Measurements from ENCODE around the gene MAP2K5.

The MAP2K5 gene

DNA sequence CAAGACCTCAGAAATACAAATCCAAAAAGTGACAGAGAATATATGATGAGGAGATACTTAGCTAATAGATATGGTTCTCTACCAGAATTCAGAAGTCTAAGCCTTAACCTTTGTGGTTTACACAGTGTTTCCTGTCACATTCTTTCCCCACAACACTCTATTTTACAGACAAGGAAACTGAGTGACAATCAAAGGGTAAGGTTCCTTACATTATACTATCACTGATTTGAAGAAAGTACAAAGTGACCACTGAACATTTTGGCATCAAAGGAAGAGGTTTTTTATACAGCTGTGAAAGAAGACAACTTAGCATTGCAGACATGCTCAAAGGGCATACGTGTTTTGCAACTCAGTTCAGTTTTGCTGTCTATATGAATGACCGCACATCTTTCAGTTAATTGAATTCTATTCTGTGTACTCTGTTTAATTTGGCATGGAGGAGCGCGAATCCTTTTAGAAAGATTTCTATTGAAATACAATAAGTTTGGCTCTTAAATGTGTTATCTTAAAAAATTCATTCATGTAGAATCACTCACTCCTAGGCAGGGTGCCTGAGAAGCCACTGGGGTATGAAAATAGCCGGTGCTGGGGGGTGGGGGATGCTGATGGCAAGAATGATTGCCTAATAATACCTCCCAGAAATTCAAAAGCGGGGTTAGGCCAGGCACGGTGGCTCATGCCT, 216.3 kb downstream of the MAP2K5 start:
- Histone ChIP-seq H3K27ac (ENCODE audit: low read depth, low read length) (no peak overlapping the region), H3K4me1 (ENCODE audit: control insufficient read depth in 1 of 2, insufficient read depth in 2 of 2, low read length in 2 of 2) (peaks cover 8 to 32% of the 10 kb centered on the region in 2 donors), H3K27me3 (ENCODE audit: control insufficient read depth in 1 of 2, insufficient read depth in 2 of 2, low read length in 2 of 2) (no peaks in the 10 kb centered on the region), H3K9me3 (ENCODE audit: control insufficient read depth in 1 of 2, low read length in 2 of 2) (no peaks in the 10 kb centered on the region), H3K9ac (ENCODE audit: low read depth in 1 of 2, low read length in 2 of 2) (no peak overlapping the region), H3K4me3 (ENCODE audit: low read depth in 1 of 2, low read length in 2 of 2) (no peak overlapping the region), H3K36me3 (ENCODE audit: control insufficient read depth in 1 of 2, insufficient read depth in 2 of 2, low read length in 2 of 2) (no peaks in the 10 kb centered on the region)

- Histone ChIP-seq H3K9me3 (ENCODE audit: control insufficient read depth in 1 of 2, low read length in 2 of 2) (no peaks in the 10 kb centered on the region), H3K27me3 (ENCODE audit: control insufficient read depth in 1 of 2, insufficient read depth in 2 of 2, low read length in 2 of 2) (no peaks in the 10 kb centered on the region), H3K4me1 (ENCODE audit: control insufficient read depth in 1 of 2, insufficient read depth in 2 of 2, low read length in 2 of 2) (peaks cover 9 to 34% of the 10 kb centered on the region in 2 donors), H3K36me3 (ENCODE audit: control insufficient read depth in 1 of 2, insufficient read depth in 2 of 2, low read length in 2 of 2) (peaks cover 0 to 4% of the 10 kb centered on the region in 2 donors), H3K27ac (ENCODE audit: low read depth, low read length) (no peak overlapping the region), H3K9ac (ENCODE audit: low read depth in 1 of 2, low read length in 2 of 2) (peak overlapping the region in 1 of 2 donors; percentile 1), H3K4me3 (ENCODE audit: low read depth in 1 of 2, low read length in 2 of 2) (no peak overlapping the region)
These were observed 218.4 kb downstream of the MAP2K5 start for GRCh38 chr15:67760901-67761300.

DNA sequence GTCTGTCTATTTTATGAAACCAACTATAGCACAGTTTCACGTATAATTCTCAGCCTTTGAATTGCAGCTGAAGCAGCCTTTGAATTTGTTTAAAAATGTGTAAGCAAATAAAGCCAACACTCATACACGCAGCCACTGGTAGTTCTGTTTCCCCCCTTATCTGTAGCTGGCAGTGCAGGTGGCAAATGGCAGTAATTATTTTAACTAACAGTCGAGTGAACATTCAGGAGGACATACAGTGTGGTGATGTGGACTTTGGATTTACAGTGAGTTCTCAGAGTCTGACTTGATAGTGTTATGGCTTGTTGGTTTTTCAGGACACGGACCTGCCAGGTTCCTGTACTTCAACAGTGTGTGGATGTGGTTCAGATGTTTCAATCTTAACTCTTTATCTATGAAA, 218.8 kb downstream of the MAP2K5 start:
- no peak overlapping the region for H3K4me3 ChIP-seq (ENCODE audit: low read depth in 1 of 2, low read length in 2 of 2)
- peaks cover 13 to 38% of the 10 kb centered on the region in 2 donors for H3K4me1 ChIP-seq (ENCODE audit: control insufficient read depth in 1 of 2, insufficient read depth in 2 of 2, low read length in 2 of 2)
- no peak overlapping the region for H3K27ac ChIP-seq (ENCODE audit: low read depth, low read length)
- no peaks in the 10 kb centered on the region for H3K9me3 ChIP-seq (ENCODE audit: control insufficient read depth in 1 of 2, low read length in 2 of 2)
- peak overlapping the region in 1 of 2 donors; percentile 1 for H3K9ac ChIP-seq (ENCODE audit: low read depth in 1 of 2, low read length in 2 of 2)
- no peaks in the 10 kb centered on the region for H3K27me3 ChIP-seq (ENCODE audit: control insufficient read depth in 1 of 2, insufficient read depth in 2 of 2, low read length in 2 of 2)
- peaks cover 0 to 4% of the 10 kb centered on the region in 2 donors for H3K36me3 ChIP-seq (ENCODE audit: control insufficient read depth in 1 of 2, insufficient read depth in 2 of 2, low read length in 2 of 2)

GRCh38 chr15:67762610-67763368, 220.3 kb downstream of the MAP2K5 start:
- Histone ChIP-seq H3K4me1 (ENCODE audit: control insufficient read depth in 1 of 2, insufficient read depth in 2 of 2, low read length in 2 of 2) (peaks cover 13 to 41% of the 10 kb centered on the region in 2 donors), H3K27ac (ENCODE audit: low read depth, low read length) (no peak overlapping the region), H3K36me3 (ENCODE audit: control insufficient read depth in 1 of 2, insufficient read depth in 2 of 2, low read length in 2 of 2) (peaks cover 0 to 4% of the 10 kb centered on the region in 2 donors), H3K9ac (ENCODE audit: low read depth in 1 of 2, low read length in 2 of 2) (no peak overlapping the region), H3K27me3 (ENCODE audit: control insufficient read depth in 1 of 2, insufficient read depth in 2 of 2, low read length in 2 of 2) (no peaks in the 10 kb centered on the region), H3K4me3 (ENCODE audit: low read depth in 1 of 2, low read length in 2 of 2) (no peak overlapping the region), H3K9me3 (ENCODE audit: control insufficient read depth in 1 of 2, low read length in 2 of 2) (no peaks in the 10 kb centered on the region)

DNA sequence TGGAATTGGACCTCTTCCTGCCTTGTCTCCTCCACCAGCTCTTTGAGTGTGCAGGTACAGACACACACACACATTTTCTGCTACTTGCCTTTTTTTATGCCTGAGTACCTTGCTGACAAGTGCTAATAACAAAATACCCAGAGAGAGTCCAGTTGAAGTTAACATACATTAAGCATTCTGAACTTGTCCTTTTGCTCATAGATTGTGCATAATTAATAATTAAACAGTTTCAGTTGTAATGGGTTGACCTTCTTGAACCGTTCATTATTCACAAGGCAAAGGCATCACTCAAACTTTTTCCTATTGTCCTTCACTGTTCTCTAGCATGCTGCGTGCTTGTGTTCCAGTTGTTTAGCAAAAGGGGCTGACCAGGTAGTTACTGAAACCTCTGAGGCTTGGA, 223.2 kb downstream of the MAP2K5 start:
- no peaks in the 10 kb centered on the region for H3K27me3 ChIP-seq (ENCODE audit: control insufficient read depth in 1 of 2, insufficient read depth in 2 of 2, low read length in 2 of 2)
- H3K4me1 ChIP-seq (ENCODE audit: control insufficient read depth in 1 of 2, insufficient read depth in 2 of 2, low read length in 2 of 2): peaks cover 11 to 35% of the 10 kb centered on the region in 2 donors
- H3K27ac ChIP-seq (ENCODE audit: low read depth, low read length): no peak overlapping the region
- peaks cover 0 to 4% of the 10 kb centered on the region in 2 donors for H3K36me3 ChIP-seq (ENCODE audit: control insufficient read depth in 1 of 2, insufficient read depth in 2 of 2, low read length in 2 of 2)
- no peak overlapping the region for H3K4me3 ChIP-seq (ENCODE audit: low read depth in 1 of 2, low read length in 2 of 2)
- H3K9ac ChIP-seq (ENCODE audit: low read depth in 1 of 2, low read length in 2 of 2): no peak overlapping the region
- H3K9me3 ChIP-seq (ENCODE audit: control insufficient read depth in 1 of 2, low read length in 2 of 2): no peaks in the 10 kb centered on the region

DNA sequence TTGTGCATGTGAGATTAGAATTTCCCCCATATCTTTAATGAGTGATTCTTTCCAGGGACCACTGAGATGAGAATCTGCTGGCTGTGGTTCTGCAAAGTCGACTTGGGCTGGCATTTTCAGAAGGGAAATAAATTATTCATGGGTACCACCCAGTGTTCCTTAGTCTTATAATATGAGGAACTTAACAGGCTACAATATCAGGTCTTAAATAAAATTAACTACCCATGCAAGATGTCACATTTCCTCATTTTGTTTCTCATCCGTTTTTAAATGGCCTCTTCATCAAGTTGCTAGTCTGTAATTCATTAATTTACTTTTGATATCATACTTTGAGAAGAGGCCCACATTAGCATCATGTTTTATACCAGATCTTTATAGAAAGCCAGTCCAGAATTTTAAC, 224.5 kb downstream of the MAP2K5 start:
- H3K9ac ChIP-seq (ENCODE audit: low read depth in 1 of 2, low read length in 2 of 2): no peak overlapping the region
- H3K9me3 ChIP-seq (ENCODE audit: control insufficient read depth in 1 of 2, low read length in 2 of 2): no peaks in the 10 kb centered on the region

DNA sequence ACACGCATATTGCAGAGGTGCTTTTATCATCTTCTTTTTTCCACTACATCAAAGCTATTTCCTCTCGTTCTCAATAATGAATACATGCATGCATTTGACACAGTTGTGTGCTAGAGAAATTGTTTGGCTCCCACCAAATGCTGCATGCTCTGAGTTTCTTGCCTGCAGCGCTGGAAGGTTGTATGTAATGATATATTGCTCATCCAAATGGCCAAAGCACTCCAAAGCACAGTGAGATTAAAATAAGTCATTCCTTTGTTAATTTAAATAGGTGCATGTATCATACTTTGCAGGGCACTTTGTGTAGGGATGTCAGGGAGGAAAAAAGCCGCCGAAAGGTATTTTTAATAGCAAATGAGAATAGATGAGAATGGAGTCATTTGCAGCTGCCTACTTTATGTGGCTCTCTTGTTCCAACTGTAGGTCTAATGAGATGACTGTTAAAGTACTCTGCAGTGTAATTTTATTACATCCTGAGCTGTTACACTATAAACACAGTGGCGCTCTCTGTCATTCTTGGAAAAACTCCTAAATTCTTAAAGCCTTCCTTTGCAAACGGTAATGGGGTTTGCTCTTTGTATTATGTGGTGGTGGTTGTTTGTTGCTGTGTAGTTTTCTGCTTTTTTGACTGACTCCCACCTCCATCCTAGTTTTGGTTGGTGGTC, 225.9 kb downstream of the MAP2K5 start:
- peaks cover 0 to 4% of the 10 kb centered on the region in 2 donors for H3K36me3 ChIP-seq (ENCODE audit: control insufficient read depth in 1 of 2, insufficient read depth in 2 of 2, low read length in 2 of 2)
- no peak overlapping the region for H3K4me3 ChIP-seq (ENCODE audit: low read depth in 1 of 2, low read length in 2 of 2)

More for the DNA sequence above, 224.5 kb downstream of the MAP2K5 start:
- Histone ChIP-seq H3K36me3 (ENCODE audit: control insufficient read depth in 1 of 2, insufficient read depth in 2 of 2, low read length in 2 of 2) (peaks cover 0 to 4% of the 10 kb centered on the region in 2 donors), H3K4me1 (ENCODE audit: control insufficient read depth in 1 of 2, insufficient read depth in 2 of 2, low read length in 2 of 2) (peaks cover 5 to 23% of the 10 kb centered on the region in 2 donors), H3K27me3 (ENCODE audit: control insufficient read depth in 1 of 2, insufficient read depth in 2 of 2, low read length in 2 of 2) (no peaks in the 10 kb centered on the region), H3K4me3 (ENCODE audit: low read depth in 1 of 2, low read length in 2 of 2) (no peak overlapping the region), H3K27ac (ENCODE audit: low read depth, low read length) (no peak overlapping the region)

GRCh38 chr15:67769497-67770357, 227.2 kb downstream of the MAP2K5 start:
- H3K9me3 ChIP-seq (ENCODE audit: control insufficient read depth in 1 of 2, low read length in 2 of 2): no peaks in the 10 kb centered on the region

More for the DNA sequence above, 225.9 kb downstream of the MAP2K5 start:
- no peak overlapping the region for H3K9ac ChIP-seq (ENCODE audit: low read depth in 1 of 2, low read length in 2 of 2)
- H3K27me3 ChIP-seq (ENCODE audit: control insufficient read depth in 1 of 2, insufficient read depth in 2 of 2, low read length in 2 of 2): no peaks in the 10 kb centered on the region
- H3K9me3 ChIP-seq (ENCODE audit: control insufficient read depth in 1 of 2, low read length in 2 of 2): no peaks in the 10 kb centered on the region
- H3K27ac ChIP-seq (ENCODE audit: low read depth, low read length): no peak overlapping the region
- H3K4me1 ChIP-seq (ENCODE audit: control insufficient read depth in 1 of 2, insufficient read depth in 2 of 2, low read length in 2 of 2): peaks cover 5 to 9% of the 10 kb centered on the region in 2 donors

DNA sequence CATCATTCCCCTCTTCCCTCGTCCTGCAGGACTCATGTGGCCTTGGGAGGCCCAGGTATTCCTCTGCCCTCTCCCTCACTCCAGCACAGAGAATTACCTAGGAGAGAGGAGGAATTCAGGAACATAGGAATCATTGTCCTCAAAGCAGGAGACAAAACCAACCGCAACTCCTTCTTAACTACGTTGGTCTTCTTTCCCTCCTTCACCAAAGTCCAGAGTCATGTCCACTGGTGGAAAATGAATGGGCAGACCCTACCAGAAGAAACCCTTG, 227.8 kb downstream of the MAP2K5 start:
- Histone ChIP-seq H3K9ac (ENCODE audit: low read depth in 1 of 2, low read length in 2 of 2) (no peak overlapping the region), H3K4me3 (ENCODE audit: low read depth in 1 of 2, low read length in 2 of 2) (no peak overlapping the region), H3K27ac (ENCODE audit: low read depth, low read length) (no peak overlapping the region), H3K27me3 (ENCODE audit: control insufficient read depth in 1 of 2, insufficient read depth in 2 of 2, low read length in 2 of 2) (no peaks in the 10 kb centered on the region), H3K4me1 (ENCODE audit: control insufficient read depth in 1 of 2, insufficient read depth in 2 of 2, low read length in 2 of 2) (peaks cover 5 to 9% of the 10 kb centered on the region in 2 donors), H3K9me3 (ENCODE audit: control insufficient read depth in 1 of 2, low read length in 2 of 2) (no peaks in the 10 kb centered on the region), H3K36me3 (ENCODE audit: control insufficient read depth in 1 of 2, insufficient read depth in 2 of 2, low read length in 2 of 2) (no peaks in the 10 kb centered on the region)

More at GRCh38 chr15:67769497-67770357, 227.2 kb downstream of the MAP2K5 start:
- Histone ChIP-seq H3K27ac (ENCODE audit: low read depth, low read length) (no peak overlapping the region), H3K9ac (ENCODE audit: low read depth in 1 of 2, low read length in 2 of 2) (no peak overlapping the region), H3K4me3 (ENCODE audit: low read depth in 1 of 2, low read length in 2 of 2) (no peak overlapping the region), H3K27me3 (ENCODE audit: control insufficient read depth in 1 of 2, insufficient read depth in 2 of 2, low read length in 2 of 2) (no peaks in the 10 kb centered on the region), H3K36me3 (ENCODE audit: control insufficient read depth in 1 of 2, insufficient read depth in 2 of 2, low read length in 2 of 2) (no peaks in the 10 kb centered on the region), H3K4me1 (ENCODE audit: control insufficient read depth in 1 of 2, insufficient read depth in 2 of 2, low read length in 2 of 2) (peaks cover 5 to 9% of the 10 kb centered on the region in 2 donors)

Data from duodenal mucosa (tissue), 2 donors.